Panc1 (cell line): ENCODE measurements around the gene PCBP4.

Experiments
- CTCF ChIP-seq: fragments of 450-650 bp; IDR thresholded peaks from 2 replicates; pipeline ENCODE4 v1.5.1; 2017; ENCODE audit warnings: mild to moderate bottlenecking
- POLR2AphosphoS5 ChIP-seq: IDR thresholded peaks from 2 replicates; pipeline ENCODE4 v1.6.1; 2012; ENCODE audit warnings: mild to moderate bottlenecking, low read depth, low read length, moderate library complexity
- REST ChIP-seq, 2 experiments: IDR thresholded peaks; 2 replicates each; pipeline ENCODE4 v1.6.1; 2011 to 2012; ENCODE audit warnings: low read depth in 2 of 2, control low read depth in 1 of 2, low read length in 1 of 2, mild to moderate bottlenecking in 1 of 2, moderate library complexity in 1 of 2; ENCODE audit not compliant: insufficient read depth in 1 of 2
- SIN3A ChIP-seq: IDR thresholded peaks from 2 replicates; pipeline ENCODE4 v1.6.1; 2012; ENCODE audit warnings: low read depth, mild to moderate bottlenecking, low read length, moderate library complexity, borderline replicate concordance; ENCODE audit not compliant: insufficient read depth
- TCF7L2 ChIP-seq: IDR thresholded peaks from 2 replicates; pipeline ENCODE4 v1.6.1; 2011; ENCODE audit warnings: mild to moderate bottlenecking, low read depth, low read length, inconsistent platforms

GRCh38 chr3:51950899-51951298, 16.4 kb downstream of the PCBP4 start:
- TF ChIP-seq CTCF = no peak
- no peak for TF ChIP-seq REST (IDR thresholded peaks at IDR 0.05; ENCODE audit: insufficient read depth in 1 of 2, low read depth in 2 of 2, low read length in 1 of 2)
- TF ChIP-seq POLR2AphosphoS5 = no peak
- no peak for TF ChIP-seq SIN3A
- no peak for TF ChIP-seq TCF7L2
